Heart left ventricle (tissue), 16 donors: Measurements from ENCODE around the gene STRIT1. TPM values are rescaled to one million over a fixed set of nuclear protein-coding genes. Genes with fewer than 3 reads are reported as not detected.

Experiments
- ATAC-seq, 4 donors: fragments of 200-7000 bp; cut with Tn5 transposase; one replicate each; pipeline ENCODE4 v1.9.1; 2020 to 2022; ENCODE audit warnings: moderate library complexity in 4 of 4, mild to moderate bottlenecking in 3 of 4, moderate number of reproducible peaks in 1 of 4
- DNase-seq, 5 donors: peaks; one replicate each; pipeline ENCODE4 v3.0.0-alpha.2; 2020
- H3K27ac ChIP-seq, 12 donors: fragments of 200-600 bp; sonication (generic) in 4 of 12; one replicate each; pipeline versions ENCODE4 v1.5.0 to v1.8.0; 2016 to 2022; ENCODE audit warnings: mild to moderate bottlenecking in 2 of 12
- H3K27me3 ChIP-seq, 9 donors: fragments of 200-600 bp; sonication (generic) in 2 of 9; one replicate each; pipeline versions ENCODE4 v1.5.1 to v1.8.0; 2016 to 2022; ENCODE audit warnings: mild to moderate bottlenecking in 3 of 9
- H3K36me3 ChIP-seq, 9 donors: fragments of 200-600 bp; sonication (generic) in 2 of 9; one replicate each; pipeline versions ENCODE4 v1.5.0 to v1.8.0; 2018 to 2022; ENCODE audit warnings: mild to moderate bottlenecking in 2 of 9
- H3K4me1 ChIP-seq, 12 donors: fragments of 200-600 bp; sonication (generic) in 4 of 12; one replicate each; pipeline versions ENCODE4 v1.5.0 to v1.8.0; 2016 to 2022; ENCODE audit warnings: mild to moderate bottlenecking in 3 of 12
- H3K4me3 ChIP-seq, 12 donors: fragments of 200-600 bp; sonication (generic) in 4 of 12; one replicate each; pipeline versions ENCODE4 v1.5.0 to v1.8.0; 2017 to 2022; ENCODE audit warnings: mild to moderate bottlenecking in 9 of 12, moderate library complexity in 4 of 12
- H3K9me3 ChIP-seq, 12 donors: fragments of 200-600 bp; sonication (generic) in 4 of 12; one replicate each; pipeline versions ENCODE4 v1.5.0 to v1.8.0; 2016 to 2022; ENCODE audit warnings: mild to moderate bottlenecking in 1 of 12
- CTCF ChIP-seq, 12 donors: fragments of 200-600 bp; sonication (generic) in 4 of 12; IDR thresholded peaks; one replicate each; pipeline versions ENCODE4 v1.5.0 to v1.8.0; 2018 to 2022; ENCODE audit warnings: antibody characterized with exemption in 12 of 12, mild to moderate bottlenecking in 5 of 12
- POLR2A ChIP-seq, 2 donors: fragments of 450-650 bp; IDR thresholded peaks; one replicate each; pipeline ENCODE4 v1.6.1; 2017; ENCODE audit warnings: antibody characterized with exemption in 2 of 2, mild to moderate bottlenecking in 2 of 2, moderate library complexity in 2 of 2
- WGBS, 4 donors: extraction: QIAGEN DNeasy Blood & Tissue Kit in 2 of 4; methylation state at CpG; one replicate each; pipeline versions ENCODE4 v1.1.5 to v1.1.7; 2013 to 2018; 5-methylcytosine and 5-hydroxymethylcytosine counted together
- intact Hi-C, 10 donors: fragments of 100-400 bp; cut with DNase I; formaldehyde crosslinking; loops; one replicate each; pipeline versions ENCODE4 v1.11.1 to v1.14.2; 2022
- polyA plus RNA-seq, 2 donors: library from polyadenylated mRNA; stranded (reverse); fragments of 200-250 nt; gene quantifications; one replicate each; pipeline ENCODE4 v1.2.3, GENCODE V29; 2013
- total RNA-seq, 9 donors: library from RNA; depleted of rRNA in 2 of 9; stranded (reverse); fragments of >200 nt in 2 of 9; fragmentation: NEBNext Ultra II Directional in 3 of 9; extraction: Animal tissue kit (Norgen Biotek cat#: 25700) in 3 of 9; gene quantifications; one replicate each; pipeline versions ENCODE4 v1.1.0 to v1.2.4, GENCODE V29; 2016 to 2023
- donor health status: ischemic (EF 13 %, LVEDD 7.1; RV severe dilation, severe dysfunction).
- donor health status: healthy with polysubstance abuse.
- donor health status: DM: no; HTN: yes; CAD: no.
- donor health status: DM: no; HTN: no; CAD: no.
- donor health status: ischemic (EF 25% LVEDD 6.9; RV normal size, moderate dysfunction).
- donor health status: ischemic (EF 25% LVEDD 5.7; RV mildly dilated, moderate dysfunction).
- donor health status: healthy.
- donor health status: DM: yes; HTN: yes; CAD: no.
- donor health status: ischemic (EF 35%, LVEDD 5.7; RV mildly dilated, moderate dysfunction).
- donor health status: nonischemic (EF 11% LVEDD 7.7; RV severe dilation, severe dysfunction).
- donor health status: DM: yes; HTN: yes; CAD: no.
- donor health status: PGD.
- donor health status: ischemic (EF 29% LVEDD 5.4; RV normal size, mild dysfunction).
- donor health status: nonischemic (EF 23%, LVEDD 6.1; RV moderate dilation, normal function).

The STRIT1 gene
- total and polyA plus RNA-seq, 11 donors, result 0.18 to 12.0 (median 1.6) TPM

DNA sequence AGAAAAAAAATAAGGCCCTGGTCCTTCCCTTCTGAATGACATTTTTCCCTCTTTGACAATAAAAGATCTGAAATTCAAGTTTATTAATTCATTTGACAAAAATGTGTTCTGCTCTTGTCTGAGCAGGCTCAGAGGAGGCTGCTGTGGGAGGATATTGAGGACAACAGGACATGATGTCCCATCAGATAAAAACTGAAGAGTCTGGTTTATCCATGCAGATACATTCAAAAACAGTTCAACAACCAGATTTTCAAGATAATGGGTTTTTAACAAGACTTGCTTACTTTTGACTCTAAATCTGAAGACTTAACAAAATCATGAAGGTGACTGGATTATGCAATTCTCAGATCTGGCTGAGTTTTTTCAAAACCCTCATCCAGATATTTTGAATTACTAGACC is 36.9 kb upstream of the STRIT1 start:
- no peak for TF ChIP-seq POLR2A (IDR thresholded peaks at IDR 0.05)
- TF ChIP-seq CTCF (IDR thresholded peaks at IDR 0.05), result no peak
- Histone ChIP-seq H3K27me3 (no peaks in the 10 kb centered on the region), H3K36me3 (no peaks in the 10 kb centered on the region), H3K4me3 (no peak overlapping the region), H3K9me3 (no peaks in the 10 kb centered on the region), H3K4me1 (peaks cover 0 to 5% (median 0%) of the 10 kb centered on the region in 12 donors), H3K27ac (no peak overlapping the region)
- no peak for DNase-seq
- no peak for ATAC-seq
- intact Hi-C loops, result no loop called here

- H3K36me3 ChIP-seq, result no peaks in the 10 kb centered on the region
- H3K4me1 ChIP-seq, result peaks cover 0 to under 1% (median 0%) of the 10 kb centered on the region in 12 donors
- H3K4me3 ChIP-seq, result no peak overlapping the region
- WGBS, 4 donors, result 88 to 91% (median 89%) methylated on average over 6 of the region's 6 CpGs
- H3K27me3 ChIP-seq, result no peaks in the 10 kb centered on the region
- H3K27ac ChIP-seq, result no peak overlapping the region
- DNase-seq (no peak), ATAC-seq (no peak)
- no peak for TF ChIP-seq POLR2A (IDR thresholded peaks at IDR 0.05)
- no peak for TF ChIP-seq CTCF (IDR thresholded peaks at IDR 0.05)
- intact Hi-C loops, result loop anchor here in 3 of 10 donors (5.0 to 10.0 kb wide), 2 partner anchors 375 to 997 kb away; no protein-coding TSS in a partner anchor
- no peaks in the 10 kb centered on the region for H3K9me3 ChIP-seq
Observed at GRCh38 chr3:155329513-155330048, 36.1 kb upstream of the STRIT1 start.

- TF ChIP-seq CTCF (IDR thresholded peaks at IDR 0.05) (no peak), POLR2A (IDR thresholded peaks at IDR 0.05) (no peak)
- intact Hi-C loops, result loop anchor here in 3 of 10 donors (5.0 to 10.0 kb wide), 2 partner anchors 373 to 996 kb away; no protein-coding TSS in a partner anchor
- Histone ChIP-seq H3K4me3 (no peak overlapping the region), H3K4me1 (no peaks in the 10 kb centered on the region), H3K36me3 (no peaks in the 10 kb centered on the region), H3K27ac (no peak overlapping the region), H3K9me3 (no peaks in the 10 kb centered on the region), H3K27me3 (no peaks in the 10 kb centered on the region)
- WGBS, 4 donors, result 76 to 85% (median 82%) methylated on average over 2 of the region's 2 CpGs
- DNase-seq, result no peak
- no peak for ATAC-seq
Observed at GRCh38 chr3:155327871-155328270, 34.4 kb upstream of the STRIT1 start.

DNA sequence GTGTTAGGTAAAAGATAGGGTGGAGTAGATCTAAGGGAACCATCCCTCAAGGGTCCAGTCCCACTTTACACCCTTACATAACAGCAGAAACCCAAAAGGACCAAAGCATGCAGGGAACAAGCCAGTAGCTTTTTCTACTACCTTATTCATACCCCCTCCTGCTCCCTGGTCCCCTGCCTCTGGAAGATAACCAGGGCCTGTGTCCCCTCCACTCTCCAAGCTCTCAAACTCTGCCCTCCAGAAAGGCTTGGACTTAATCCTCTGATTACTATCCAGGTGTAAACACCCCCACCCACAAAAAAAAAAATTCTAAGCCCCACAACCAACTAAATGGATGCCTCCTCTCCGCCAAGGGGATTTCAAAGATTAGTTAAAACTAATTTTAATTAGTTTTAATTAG is 33.9 kb upstream of the STRIT1 start:
- intact Hi-C loops, result loop anchor here in 3 of 10 donors (5.0 to 10.0 kb wide), 2 partner anchors 373 to 995 kb away; no protein-coding TSS in a partner anchor
- H3K4me1 ChIP-seq, result no peaks in the 10 kb centered on the region
- H3K27me3 ChIP-seq, result no peaks in the 10 kb centered on the region
- DNase-seq (no peak), ATAC-seq (no peak)
- TF ChIP-seq POLR2A (IDR thresholded peaks at IDR 0.05) (no peak), CTCF (IDR thresholded peaks at IDR 0.05) (no peak)
- no peaks in the 10 kb centered on the region for H3K9me3 ChIP-seq
- H3K27ac ChIP-seq, result no peak overlapping the region
- H3K36me3 ChIP-seq, result no peaks in the 10 kb centered on the region
- WGBS, 4 donors, result 89 to 100% (median 94%) methylated on average over 1 of the region's 1 CpG
- H3K4me3 ChIP-seq, result no peak overlapping the region
